Activated naive CD8-positive, alpha-beta T cell treated with anti-CD3 and anti-CD28 coated beads for 36 hours (primary cell): Measurements from ENCODE around the gene APIP. TPM values are rescaled to one million over a fixed set of nuclear protein-coding genes. Genes with fewer than 3 reads are reported as not detected.

ENCODE experiments used
- DNase-seq: peaks from one replicate; pipeline ENCODE4 v3.0.0; 2021
- H3K27ac Mint-ChIP-seq: one replicate; pipeline ENCODE4 v1.8.0; 2022; ENCODE audit warnings: mild to moderate bottlenecking, moderate library complexity, mixed read lengths
- H3K27me3 Mint-ChIP-seq: one replicate; pipeline ENCODE4 v1.8.0; 2022; ENCODE audit warnings: mild to moderate bottlenecking, mixed read lengths
- H3K36me3 Mint-ChIP-seq: one replicate; pipeline ENCODE4 v1.8.0; 2021; ENCODE audit warnings: mild to moderate bottlenecking, mixed read lengths
- H3K4me1 Mint-ChIP-seq: one replicate; pipeline ENCODE4 v1.8.0; 2021; ENCODE audit warnings: mixed read lengths
- H3K4me3 Mint-ChIP-seq: one replicate; pipeline ENCODE4 v1.8.0; 2022; ENCODE audit warnings: mild to moderate bottlenecking, moderate library complexity, mixed read lengths
- H3K9me3 Mint-ChIP-seq: one replicate; pipeline ENCODE4 v1.8.0; 2022; ENCODE audit warnings: mixed read lengths
- total RNA-seq, 2 experiments: library from RNA; stranded (reverse); gene quantifications; one replicate each; pipeline ENCODE4 v1.2.3, GENCODE V29; 2021

APIP gene
- total RNA-seq, 2 experiments from 2014 or later: 38.3 to 39.5 TPM

DNA sequence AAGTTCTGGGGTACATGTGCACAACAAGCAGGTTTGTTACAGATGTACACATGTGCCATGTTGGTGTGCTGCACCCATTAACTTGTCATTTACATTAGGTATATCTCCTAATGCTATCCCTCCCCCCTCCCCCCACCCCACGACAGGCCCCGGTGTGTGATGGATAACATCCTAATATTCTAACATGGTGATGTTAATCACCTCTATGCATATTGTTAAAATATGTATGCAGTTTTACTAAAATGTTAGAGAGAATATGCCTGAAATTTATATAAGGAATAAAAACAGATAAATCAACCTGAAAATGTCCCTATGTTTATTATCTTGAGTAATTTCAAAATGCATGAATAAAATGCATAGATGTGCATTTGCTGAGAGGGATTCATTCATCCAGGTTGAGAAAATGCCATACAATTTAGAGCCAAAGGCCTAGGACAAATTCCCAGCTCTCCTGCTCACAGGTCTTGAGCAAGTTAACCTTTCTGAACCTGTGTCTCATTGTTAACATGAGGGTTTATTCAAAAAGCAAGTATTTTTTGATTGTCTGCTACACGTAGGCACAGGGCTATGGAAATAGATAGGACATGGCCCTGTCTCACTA lies 38.7 kb downstream of the APIP start:
- Mint-ChIP-seq H3K27ac (no peak overlapping the region), H3K4me3 (no peak overlapping the region), H3K27me3 (no peaks in the 10 kb centered on the region), H3K4me1 (no peaks in the 10 kb centered on the region), H3K9me3 (no peaks in the 10 kb centered on the region), H3K36me3 (peaks cover 17% of the 10 kb centered on the region)
- DNase-seq: no peak

DNA sequence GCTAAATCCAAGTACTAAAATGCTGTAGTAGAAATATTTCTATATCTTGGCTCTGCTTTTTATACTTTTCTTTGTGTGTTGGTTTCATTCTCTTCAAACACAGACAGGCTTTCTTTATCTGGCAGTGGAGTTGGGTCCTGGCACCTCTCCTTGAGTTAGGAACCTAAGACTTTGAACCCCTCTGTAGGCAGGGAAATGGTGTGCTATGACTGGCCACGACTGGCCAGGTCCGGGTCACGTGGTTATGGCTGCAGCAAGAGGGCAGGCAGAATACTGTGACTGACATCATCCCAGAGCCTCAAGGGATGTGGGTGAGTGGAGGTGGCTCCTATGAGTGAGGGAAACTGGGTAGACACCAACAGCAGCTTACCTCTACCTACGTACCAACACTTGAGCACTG lies 42.0 kb downstream of the APIP start:
- Mint-ChIP-seq H3K36me3 (peaks cover 9% of the 10 kb centered on the region), H3K4me1 (no peaks in the 10 kb centered on the region), H3K4me3 (no peak overlapping the region), H3K27ac (no peak overlapping the region), H3K9me3 (no peaks in the 10 kb centered on the region), H3K27me3 (no peaks in the 10 kb centered on the region)
- DNase-seq: no peak

DNA sequence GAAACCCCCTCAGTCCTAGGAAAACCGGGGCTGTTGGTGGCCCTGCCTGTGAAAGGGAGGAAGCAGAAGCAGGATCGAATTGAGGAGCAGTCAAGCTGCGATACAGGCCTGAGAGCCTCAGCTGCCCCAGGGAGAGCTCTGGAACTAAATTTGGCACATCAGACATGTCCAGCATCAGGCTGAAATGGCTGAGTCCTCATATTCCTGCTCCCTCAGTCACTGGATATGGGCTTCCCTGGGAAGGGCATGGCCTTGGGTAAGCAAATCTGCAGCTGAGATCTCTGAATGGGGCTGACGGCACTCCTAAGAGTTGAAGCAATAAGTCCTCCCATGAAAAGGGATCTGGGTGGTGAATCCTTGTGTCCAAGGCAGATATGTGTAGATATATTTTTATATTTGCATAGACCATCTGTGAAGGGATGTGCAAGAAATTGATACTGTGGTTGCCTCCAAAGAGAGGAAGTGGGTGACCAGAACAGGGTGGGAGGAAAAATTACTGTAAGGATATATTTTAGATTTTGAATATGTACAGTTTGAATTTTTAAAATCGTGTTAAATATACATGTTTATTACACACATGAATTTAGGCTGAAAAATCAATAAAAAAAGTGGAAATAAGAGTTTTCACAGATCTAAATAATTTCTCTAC lies 45.5 kb downstream of the APIP start:
- no peak for DNase-seq
- no peak overlapping the region for H3K4me3 Mint-ChIP-seq
- H3K9me3 Mint-ChIP-seq: no peaks in the 10 kb centered on the region
- H3K27me3 Mint-ChIP-seq: no peaks in the 10 kb centered on the region
- peaks cover 9% of the 10 kb centered on the region for H3K36me3 Mint-ChIP-seq
- H3K27ac Mint-ChIP-seq: no peak overlapping the region
- no peaks in the 10 kb centered on the region for H3K4me1 Mint-ChIP-seq

DNA sequence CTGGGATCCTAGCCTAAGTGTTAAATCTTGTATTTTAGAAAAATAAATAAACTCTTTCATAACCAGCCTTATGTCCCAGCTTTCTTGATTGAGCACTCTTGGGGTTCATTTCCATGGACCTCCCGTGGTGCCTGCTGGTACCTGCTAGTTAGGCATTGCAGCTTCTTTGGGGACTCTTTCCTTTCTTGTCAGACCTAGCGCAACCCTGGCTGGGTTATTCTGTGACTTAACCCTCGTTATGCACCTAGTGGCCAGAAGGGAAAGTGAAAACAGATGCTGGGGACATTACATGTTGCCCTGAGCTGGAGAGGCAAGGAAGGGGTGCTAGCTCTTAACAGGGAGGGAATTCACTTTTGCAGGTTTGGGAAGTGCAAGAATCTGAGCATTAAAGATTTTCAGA lies 46.8 kb downstream of the APIP start:
- Mint-ChIP-seq H3K36me3 (no peaks in the 10 kb centered on the region), H3K9me3 (no peaks in the 10 kb centered on the region), H3K4me3 (no peak overlapping the region), H3K27ac (no peak overlapping the region), H3K27me3 (no peaks in the 10 kb centered on the region), H3K4me1 (no peaks in the 10 kb centered on the region)
- no peak for DNase-seq

DNA sequence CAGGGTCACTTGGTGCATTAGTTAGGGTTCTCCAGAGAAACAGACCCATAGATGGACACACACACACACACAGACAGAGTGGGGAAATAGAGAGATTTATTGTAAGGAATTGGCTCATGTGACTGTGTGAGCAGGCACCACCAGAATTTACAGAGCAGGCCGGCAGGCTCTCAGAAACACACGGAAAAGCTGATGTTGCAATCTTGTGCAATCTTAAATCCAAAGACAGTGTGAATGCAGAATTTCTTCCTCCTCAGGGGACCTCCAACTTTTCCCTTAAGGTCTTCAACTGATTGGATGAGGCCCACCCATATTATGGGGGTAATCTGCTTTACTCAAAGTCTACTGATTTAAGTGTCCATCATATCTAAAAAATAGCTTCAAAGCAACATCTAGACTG lies 49.8 kb downstream of the APIP start:
- no peak for DNase-seq
- Mint-ChIP-seq H3K4me3 (no peak overlapping the region), H3K4me1 (no peaks in the 10 kb centered on the region), H3K27ac (no peak overlapping the region), H3K9me3 (no peaks in the 10 kb centered on the region), H3K36me3 (no peaks in the 10 kb centered on the region), H3K27me3 (no peaks in the 10 kb centered on the region)

DNA sequence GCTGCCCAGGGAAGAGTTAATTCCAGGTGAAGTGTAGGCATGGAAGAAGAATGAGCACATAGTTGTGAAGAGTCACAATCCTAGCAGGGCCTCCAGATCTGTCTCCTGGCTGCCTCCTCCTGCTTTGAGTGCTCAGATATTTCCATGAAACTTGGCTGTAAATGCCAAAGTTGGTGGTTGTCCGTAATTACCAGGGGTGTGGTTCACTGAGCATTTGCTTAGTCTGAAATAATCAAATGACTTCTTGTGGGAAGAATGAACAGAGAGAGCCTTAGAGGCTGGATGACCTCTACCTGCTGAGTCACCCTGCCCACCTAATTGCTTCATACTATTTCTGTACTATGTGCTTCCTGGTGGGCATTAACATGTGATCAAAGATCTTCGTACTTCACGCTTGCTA lies 50.9 kb downstream of the APIP start:
- H3K4me3 Mint-ChIP-seq: no peak overlapping the region

DNA sequence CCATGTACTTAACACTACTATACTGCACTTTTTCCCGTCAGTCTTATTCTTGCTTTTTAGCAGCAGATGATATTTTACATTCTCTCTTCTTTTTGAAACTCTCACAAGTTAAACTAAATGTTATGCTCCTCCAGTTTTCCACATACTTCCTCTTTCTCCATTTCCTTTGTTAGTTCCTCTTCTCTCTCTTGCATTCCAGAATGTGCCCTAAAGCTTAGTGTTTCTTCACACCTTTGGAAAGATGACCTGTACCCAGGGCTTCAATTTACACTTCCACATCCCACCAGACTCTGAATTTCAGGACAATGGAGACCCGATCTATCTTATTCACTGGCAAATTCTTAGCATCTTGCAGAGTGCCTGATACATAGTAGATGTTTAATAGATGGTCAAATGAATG lies 51.8 kb downstream of the APIP start:
- Mint-ChIP-seq H3K36me3 (no peaks in the 10 kb centered on the region), H3K4me3 (no peak overlapping the region), H3K27me3 (no peaks in the 10 kb centered on the region), H3K9me3 (no peaks in the 10 kb centered on the region), H3K4me1 (no peaks in the 10 kb centered on the region), H3K27ac (no peak overlapping the region)
- DNase-seq: no peak

More for the DNA sequence above, 50.9 kb downstream of the APIP start:
- DNase-seq: no peak
- Mint-ChIP-seq H3K27ac (no peak overlapping the region), H3K9me3 (no peaks in the 10 kb centered on the region), H3K4me1 (no peaks in the 10 kb centered on the region), H3K27me3 (no peaks in the 10 kb centered on the region), H3K36me3 (no peaks in the 10 kb centered on the region)

DNA sequence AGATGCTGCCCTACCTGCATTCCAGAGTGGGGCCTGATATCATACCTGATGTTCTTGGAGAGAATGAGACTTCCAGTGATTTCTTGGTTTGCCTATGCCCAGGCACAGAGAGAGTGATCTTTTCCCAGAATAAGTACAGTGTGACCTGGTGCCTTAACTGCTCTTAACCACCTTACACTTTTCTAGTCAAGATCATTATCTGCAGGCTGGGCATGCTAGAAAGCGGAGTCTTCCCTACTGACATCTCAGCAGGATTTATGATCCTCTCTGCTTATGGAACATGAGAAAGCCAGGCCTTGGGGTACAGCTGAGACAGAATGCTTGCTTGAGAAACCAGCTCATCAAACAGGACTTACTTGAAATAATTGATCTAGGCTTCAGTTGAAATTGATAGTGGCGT lies 53.1 kb downstream of the APIP start:
- Mint-ChIP-seq H3K27me3 (no peaks in the 10 kb centered on the region), H3K36me3 (no peaks in the 10 kb centered on the region), H3K27ac (no peak overlapping the region), H3K4me3 (no peak overlapping the region), H3K4me1 (no peaks in the 10 kb centered on the region), H3K9me3 (no peaks in the 10 kb centered on the region)
- no peak for DNase-seq

DNA sequence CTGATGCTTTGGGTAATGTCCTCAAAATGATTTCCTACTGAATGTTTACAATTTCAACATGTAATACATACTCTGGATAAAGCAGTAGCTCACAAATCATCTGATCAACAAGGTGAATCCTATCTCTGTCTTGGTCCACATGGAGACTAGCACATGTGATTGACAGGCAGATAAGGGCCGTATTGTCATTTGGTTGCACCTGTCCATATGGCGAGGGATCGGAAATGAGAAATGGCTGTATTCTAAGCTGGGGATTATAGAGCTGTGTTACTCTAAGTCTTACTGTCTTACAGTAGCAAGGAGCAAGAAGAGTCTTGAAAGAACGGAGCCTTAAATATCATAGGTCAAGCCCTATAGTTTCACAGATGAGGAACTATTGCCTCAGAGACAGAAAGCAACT lies 55.7 kb downstream of the APIP start:
- H3K4me3 Mint-ChIP-seq: no peak overlapping the region
- H3K27ac Mint-ChIP-seq: no peak overlapping the region
- H3K4me1 Mint-ChIP-seq: no peaks in the 10 kb centered on the region
- no peaks in the 10 kb centered on the region for H3K36me3 Mint-ChIP-seq
- no peaks in the 10 kb centered on the region for H3K27me3 Mint-ChIP-seq
- no peak for DNase-seq
- no peaks in the 10 kb centered on the region for H3K9me3 Mint-ChIP-seq

DNA sequence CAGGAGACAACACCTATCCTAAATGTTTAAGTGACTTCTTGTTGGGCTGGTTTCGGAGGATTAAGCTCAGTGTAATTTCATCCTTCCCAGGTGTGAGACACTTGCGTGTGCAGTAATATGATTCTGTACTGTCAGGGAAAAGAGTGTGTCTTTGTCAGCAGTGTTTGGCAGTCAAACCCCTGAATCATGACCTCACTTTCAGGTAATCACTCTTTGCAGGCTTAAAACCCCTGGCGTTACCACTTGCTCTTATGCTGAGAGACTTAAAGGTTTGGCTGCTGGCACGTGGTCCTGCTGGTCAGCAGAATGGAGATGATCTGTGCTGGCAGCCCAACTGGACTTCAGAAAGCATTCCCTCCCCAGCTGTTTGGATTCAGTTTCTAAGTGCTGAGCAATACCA lies 56.1 kb downstream of the APIP start:
- DNase-seq: no peak
- Mint-ChIP-seq H3K27ac (no peak overlapping the region), H3K36me3 (no peaks in the 10 kb centered on the region), H3K4me3 (no peak overlapping the region), H3K9me3 (no peaks in the 10 kb centered on the region), H3K4me1 (no peaks in the 10 kb centered on the region), H3K27me3 (no peaks in the 10 kb centered on the region)

DNA sequence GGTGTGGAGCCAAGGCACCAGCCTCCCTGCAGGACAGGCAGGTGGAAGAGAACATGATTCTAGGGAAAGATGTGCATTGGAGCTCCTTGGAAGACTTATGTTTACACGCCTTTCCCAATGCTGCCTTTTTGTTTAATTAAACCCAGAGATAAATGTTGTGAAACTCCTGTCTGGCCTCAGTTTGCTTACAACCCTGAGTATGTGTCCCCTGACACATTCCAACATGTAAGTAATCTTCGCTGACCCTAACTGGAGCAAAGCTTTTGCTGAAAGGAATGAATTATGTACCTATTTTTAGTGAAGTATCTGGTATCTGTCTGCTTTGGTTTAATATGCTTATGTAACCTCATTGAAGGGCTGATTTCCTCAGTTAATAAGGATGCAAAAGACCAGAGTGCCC lies 56.7 kb downstream of the APIP start:
- Mint-ChIP-seq H3K27ac (no peak overlapping the region), H3K4me1 (no peaks in the 10 kb centered on the region)

DNA sequence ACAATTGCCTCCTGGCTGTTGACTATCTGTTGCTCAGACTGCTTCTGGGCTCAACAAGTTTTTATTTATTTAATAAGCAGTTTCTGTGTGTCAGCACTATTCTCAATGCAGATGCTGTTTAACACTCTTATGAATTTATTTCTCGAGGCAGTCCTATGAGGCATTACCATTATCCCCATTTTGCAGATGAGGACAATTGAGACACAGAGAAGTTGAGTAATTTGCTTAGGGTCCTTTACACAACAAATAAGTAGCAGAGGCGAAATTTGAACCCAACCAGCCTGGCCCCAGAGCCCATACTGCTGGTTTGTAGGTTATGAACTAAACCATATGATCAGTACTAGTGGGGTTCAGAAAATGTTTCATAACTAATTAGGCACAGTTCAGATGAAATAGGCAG lies 58.7 kb downstream of the APIP start:
- no peak overlapping the region for H3K4me3 Mint-ChIP-seq

More for the DNA sequence above, 56.7 kb downstream of the APIP start:
- H3K27me3 Mint-ChIP-seq: no peaks in the 10 kb centered on the region
- H3K9me3 Mint-ChIP-seq: no peaks in the 10 kb centered on the region
- DNase-seq: no peak
- no peak overlapping the region for H3K4me3 Mint-ChIP-seq
- no peaks in the 10 kb centered on the region for H3K36me3 Mint-ChIP-seq

DNA sequence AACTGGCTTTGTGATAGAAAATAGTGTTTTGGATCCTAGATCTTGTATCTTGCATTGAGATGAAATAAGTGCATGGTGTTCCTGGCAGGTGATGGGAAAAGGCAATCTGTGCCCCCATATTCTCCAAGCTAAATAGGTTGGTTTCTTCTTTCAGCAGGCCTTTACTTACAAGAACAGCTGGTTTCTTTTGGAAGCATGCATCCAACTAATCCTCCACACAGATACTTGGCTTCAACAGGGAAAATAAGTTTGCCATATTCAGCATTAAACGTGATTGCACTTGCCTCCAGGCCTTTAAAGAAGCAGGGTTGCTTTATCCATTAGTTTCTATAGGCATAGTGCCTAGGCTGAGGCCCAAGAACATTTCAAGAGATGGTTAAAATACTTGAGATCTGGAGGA lies 59.9 kb downstream of the APIP start:
- no peak for DNase-seq
- Mint-ChIP-seq H3K4me1 (no peaks in the 10 kb centered on the region), H3K36me3 (no peaks in the 10 kb centered on the region), H3K9me3 (no peaks in the 10 kb centered on the region), H3K4me3 (no peak overlapping the region), H3K27me3 (peaks cover 5% of the 10 kb centered on the region), H3K27ac (no peak overlapping the region)

More for the DNA sequence above, 58.7 kb downstream of the APIP start:
- Mint-ChIP-seq H3K27me3 (no peaks in the 10 kb centered on the region), H3K9me3 (no peaks in the 10 kb centered on the region), H3K4me1 (no peaks in the 10 kb centered on the region), H3K36me3 (no peaks in the 10 kb centered on the region), H3K27ac (no peak overlapping the region)
- no peak for DNase-seq

DNA sequence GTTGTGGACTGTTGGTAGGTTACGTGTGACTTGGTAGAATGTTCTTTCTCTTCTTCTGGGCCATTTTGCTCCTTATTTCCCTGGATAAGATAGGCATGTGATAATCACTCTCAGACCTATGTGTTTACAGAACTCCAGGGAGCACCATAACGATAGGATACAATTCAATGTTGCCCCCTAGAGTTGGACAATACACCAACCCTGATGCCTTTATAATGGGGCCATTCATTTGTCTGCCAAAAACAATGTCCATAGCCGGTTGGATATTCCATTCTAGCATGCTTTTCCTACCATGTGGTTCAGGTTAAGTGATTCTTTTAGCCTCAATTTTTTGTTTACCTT lies 60.5 kb downstream of the APIP start:
- DNase-seq: no peak
- no peak overlapping the region for H3K4me3 Mint-ChIP-seq
- H3K36me3 Mint-ChIP-seq: no peaks in the 10 kb centered on the region
- no peak overlapping the region for H3K27ac Mint-ChIP-seq
- H3K4me1 Mint-ChIP-seq: no peaks in the 10 kb centered on the region
- H3K27me3 Mint-ChIP-seq: peaks cover 5% of the 10 kb centered on the region
- H3K9me3 Mint-ChIP-seq: no peaks in the 10 kb centered on the region

DNA sequence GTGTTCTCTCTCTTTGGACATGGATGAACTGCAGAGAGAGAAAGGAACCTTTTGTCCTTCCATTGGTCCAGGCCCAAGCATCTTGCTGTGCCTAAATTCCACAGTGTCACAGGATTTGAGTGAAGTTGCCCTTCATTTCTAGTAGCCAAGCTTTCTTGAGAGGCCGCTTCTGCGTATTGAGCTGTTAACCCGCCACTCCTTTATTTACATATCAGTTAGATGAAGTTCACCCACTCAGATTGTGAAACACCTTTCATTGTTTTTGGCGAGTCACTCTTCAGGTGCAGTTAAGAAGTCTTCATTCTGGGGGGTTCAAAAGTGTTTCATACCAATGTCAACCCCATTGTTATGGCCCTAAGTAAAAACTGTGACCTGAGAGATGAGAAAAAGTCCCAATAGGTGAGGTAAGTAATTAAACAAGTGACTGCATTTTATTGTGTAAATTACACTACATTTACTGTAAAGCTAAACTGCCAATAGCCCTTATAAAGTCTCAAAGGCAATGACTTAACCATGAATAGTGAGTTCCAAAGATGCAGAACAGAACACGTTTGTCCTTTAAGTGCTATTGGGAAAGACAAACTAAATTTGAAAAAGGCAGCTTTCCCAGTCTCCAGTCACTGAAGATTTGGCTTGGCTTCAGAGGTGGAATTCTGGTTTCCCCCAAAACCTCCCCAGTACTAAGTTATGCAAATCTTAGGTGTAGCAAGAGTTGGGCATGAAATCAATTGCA lies 61.0 kb downstream of the APIP start:
- H3K9me3 Mint-ChIP-seq: no peaks in the 10 kb centered on the region
- H3K27me3 Mint-ChIP-seq: peaks cover 5% of the 10 kb centered on the region
- no peaks in the 10 kb centered on the region for H3K4me1 Mint-ChIP-seq
- H3K27ac Mint-ChIP-seq: no peak overlapping the region
- no peak for DNase-seq
- H3K4me3 Mint-ChIP-seq: no peak overlapping the region
- no peaks in the 10 kb centered on the region for H3K36me3 Mint-ChIP-seq

DNA sequence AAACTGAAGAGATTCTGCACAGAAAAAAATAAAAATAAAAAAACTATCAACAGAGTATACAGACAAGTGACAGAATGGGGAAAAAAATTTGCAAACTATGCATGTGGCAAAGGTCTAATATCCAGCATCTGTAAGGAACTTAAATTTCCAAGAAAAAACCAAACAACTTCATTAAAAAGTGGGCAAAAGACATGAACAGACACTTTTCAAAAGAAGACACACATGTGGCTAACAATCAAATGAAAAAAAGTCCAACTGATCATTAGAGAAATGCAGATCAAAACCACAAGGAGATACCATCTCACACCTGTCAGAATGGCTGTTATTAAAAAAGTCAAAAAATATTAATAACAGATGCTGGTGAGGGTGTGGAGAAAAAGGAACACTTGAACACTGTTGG lies 64.3 kb downstream of the APIP start:
- Mint-ChIP-seq H3K4me3 (no peak overlapping the region), H3K27me3 (peaks cover 5% of the 10 kb centered on the region), H3K4me1 (no peaks in the 10 kb centered on the region), H3K27ac (no peak overlapping the region), H3K9me3 (no peaks in the 10 kb centered on the region), H3K36me3 (no peaks in the 10 kb centered on the region)
- no peak for DNase-seq
